ENCODE data around the gene CTNNBIP1. TPM values are rescaled to one million over a fixed set of nuclear protein-coding genes. Genes with fewer than 3 reads are reported as not detected.
A peak's percentile ranks its signal among the peaks of the same experiment; 100 is the strongest.

Gene CTNNBIP1
- total RNA-seq, 1 experiment from 2014 or later: 31.4 TPM

DNA sequence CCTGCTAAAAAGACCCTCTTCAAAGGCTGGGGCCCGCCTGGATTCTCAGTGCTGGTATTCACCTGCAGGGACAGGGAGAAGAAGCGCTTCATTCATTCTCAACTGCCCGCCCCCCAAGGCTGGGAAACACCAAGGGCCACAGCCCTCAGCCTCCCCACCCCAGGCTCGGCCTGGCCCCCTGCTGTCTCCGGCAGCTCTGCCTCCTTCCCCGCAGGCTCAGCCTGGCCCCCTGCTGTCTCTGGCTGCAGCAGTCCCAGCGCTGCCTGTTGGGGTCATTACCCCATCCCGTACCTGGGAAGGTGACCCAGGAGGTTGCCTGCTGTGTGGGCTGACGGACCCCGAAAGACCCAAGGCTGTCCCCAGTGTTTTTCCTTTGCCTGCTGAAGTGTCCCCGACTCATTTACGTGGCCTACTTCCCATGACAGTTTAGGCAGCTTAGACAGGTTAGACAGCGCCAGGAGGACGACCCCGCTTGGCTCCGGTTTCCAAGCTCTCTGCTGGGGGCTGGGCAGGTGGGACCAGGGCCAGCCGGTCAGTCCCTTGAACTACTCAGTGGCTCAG is 63.4 kb downstream of the CTNNBIP1 start:
- intact Hi-C loops (cut with micrococcal nuclease): no loop called here
- no peak for DNase-seq (ENCODE audit: unreplicated experiment)
- BruUV-seq (replicated peaks): no TSS peak
- Mint-ChIP-seq H3K27me3 (ENCODE audit: insufficient read depth, unreplicated experiment) (no peaks in the 10 kb centered on the region), H3K9me3 (ENCODE audit: unreplicated experiment) (no peaks in the 10 kb centered on the region), H3K36me3 (ENCODE audit: insufficient read depth, unreplicated experiment) (no peaks in the 10 kb centered on the region), H3K4me1 (ENCODE audit: insufficient read depth, unreplicated experiment) (peaks cover 10% of the 10 kb centered on the region), H3K4me3 (ENCODE audit: unreplicated experiment) (no peak overlapping the region), H3K27ac (ENCODE audit: low read depth, unreplicated experiment) (no peak overlapping the region)
- CTCF ChIA-PET: interaction anchor here (0.9 kb wide), 1 partner anchor 21 kb away, joined by 3 read pairs; no protein-coding TSS in a partner anchor
- POLR2A ChIA-PET: interaction anchor here (0.7 to 1.1 kb wide), 3 partner anchors 10 to 62 kb away, joined by 3 to 7 read pairs (median 5); no protein-coding TSS in a partner anchor
- TF ChIP-seq, protein P1, sequence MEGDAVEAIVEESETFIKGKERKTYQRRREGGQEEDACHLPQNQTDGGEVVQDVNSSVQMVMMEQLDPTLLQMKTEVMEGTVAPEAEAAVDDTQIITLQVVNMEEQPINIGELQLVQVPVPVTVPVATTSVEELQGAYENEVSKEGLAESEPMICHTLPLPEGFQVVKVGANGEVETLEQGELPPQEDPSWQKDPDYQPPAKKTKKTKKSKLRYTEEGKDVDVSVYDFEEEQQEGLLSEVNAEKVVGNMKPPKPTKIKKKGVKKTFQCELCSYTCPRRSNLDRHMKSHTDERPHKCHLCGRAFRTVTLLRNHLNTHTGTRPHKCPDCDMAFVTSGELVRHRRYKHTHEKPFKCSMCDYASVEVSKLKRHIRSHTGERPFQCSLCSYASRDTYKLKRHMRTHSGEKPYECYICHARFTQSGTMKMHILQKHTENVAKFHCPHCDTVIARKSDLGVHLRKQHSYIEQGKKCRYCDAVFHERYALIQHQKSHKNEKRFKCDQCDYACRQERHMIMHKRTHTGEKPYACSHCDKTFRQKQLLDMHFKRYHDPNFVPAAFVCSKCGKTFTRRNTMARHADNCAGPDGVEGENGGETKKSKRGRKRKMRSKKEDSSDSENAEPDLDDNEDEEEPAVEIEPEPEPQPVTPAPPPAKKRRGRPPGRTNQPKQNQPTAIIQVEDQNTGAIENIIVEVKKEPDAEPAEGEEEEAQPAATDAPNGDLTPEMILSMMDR (IDR thresholded peaks at IDR 0.05; ENCODE audit: unreplicated experiment): no peak

DNA sequence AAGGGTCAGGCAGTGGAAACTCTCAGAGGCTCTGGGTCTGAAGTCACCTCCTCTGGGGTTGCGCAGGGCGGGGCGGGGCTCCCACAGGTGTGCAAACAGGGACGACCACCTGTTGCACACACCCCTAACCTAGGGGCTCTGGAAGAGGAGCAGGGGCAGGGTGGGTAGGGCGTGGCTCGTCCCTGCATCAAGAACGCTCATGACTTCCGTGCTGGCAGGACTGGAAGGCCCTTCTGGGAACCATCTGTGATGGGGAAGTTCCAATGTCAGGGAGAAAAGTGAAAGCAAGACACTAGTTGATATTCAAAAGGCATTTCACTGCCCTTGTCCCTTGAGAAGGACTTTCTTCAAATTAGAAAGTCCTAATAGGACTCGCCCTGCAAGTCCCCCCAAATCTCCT is 64.2 kb downstream of the CTNNBIP1 start:
- H3K27ac Mint-ChIP-seq (ENCODE audit: low read depth, unreplicated experiment): no peak overlapping the region
- H3K4me3 Mint-ChIP-seq (ENCODE audit: unreplicated experiment): no peak overlapping the region
- no peak for DNase-seq (ENCODE audit: unreplicated experiment)
- TF ChIP-seq, protein P1 (IDR thresholded peaks at IDR 0.05; ENCODE audit: unreplicated experiment): no peak
- H3K27me3 Mint-ChIP-seq (ENCODE audit: insufficient read depth, unreplicated experiment): no peaks in the 10 kb centered on the region
- no peaks in the 10 kb centered on the region for H3K36me3 Mint-ChIP-seq (ENCODE audit: insufficient read depth, unreplicated experiment)
- peaks cover 11% of the 10 kb centered on the region for H3K4me1 Mint-ChIP-seq (ENCODE audit: insufficient read depth, unreplicated experiment)
- intact Hi-C loops (cut with micrococcal nuclease): no loop called here
- no TSS peak for BruUV-seq (replicated peaks)
- ChIA-PET POLR2A (no interaction called here), CTCF (interaction anchor here (1.2 kb wide), 1 partner anchor 10 kb away, joined by 4 read pairs; no protein-coding TSS in a partner anchor)
- H3K9me3 Mint-ChIP-seq (ENCODE audit: unreplicated experiment): no peaks in the 10 kb centered on the region

DNA sequence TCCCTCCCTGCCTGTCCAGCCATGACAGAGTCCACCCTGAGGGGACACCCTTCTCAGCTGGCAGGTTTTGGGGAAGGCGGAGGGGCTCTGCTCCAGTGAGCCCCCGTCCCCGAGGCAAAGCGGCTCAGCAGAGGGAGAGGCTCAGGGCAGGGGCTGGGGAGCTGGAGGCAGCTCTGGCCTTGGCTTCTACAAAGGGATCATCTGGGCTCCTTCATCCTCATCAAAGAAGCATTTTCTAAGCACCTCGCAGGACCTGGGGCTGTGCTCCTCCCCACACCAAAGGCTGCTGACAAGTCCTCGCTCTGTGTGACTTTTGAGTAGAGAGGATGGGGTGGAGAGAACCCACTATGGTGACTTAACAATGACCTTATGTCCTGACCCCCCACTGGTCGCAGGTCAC is 65.3 kb downstream of the CTNNBIP1 start:
- no peaks in the 10 kb centered on the region for H3K9me3 Mint-ChIP-seq (ENCODE audit: unreplicated experiment)
- intact Hi-C loops (cut with micrococcal nuclease): no loop called here
- CTCF ChIA-PET: interaction anchor here (0.6 to 1.8 kb wide), 4 partner anchors 8 to 70 kb away, joined by 3 to 7 read pairs (median 4); no protein-coding TSS in a partner anchor
- no peak overlapping the region for H3K27ac Mint-ChIP-seq (ENCODE audit: low read depth, unreplicated experiment)
- TF ChIP-seq, protein P1 (IDR thresholded peaks at IDR 0.05; ENCODE audit: unreplicated experiment): no peak
- POLR2A ChIA-PET: no interaction called here
- no peaks in the 10 kb centered on the region for H3K36me3 Mint-ChIP-seq (ENCODE audit: insufficient read depth, unreplicated experiment)
- H3K27me3 Mint-ChIP-seq (ENCODE audit: insufficient read depth, unreplicated experiment): no peaks in the 10 kb centered on the region
- peaks cover 15% of the 10 kb centered on the region for H3K4me1 Mint-ChIP-seq (ENCODE audit: insufficient read depth, unreplicated experiment)
- no peak for DNase-seq (ENCODE audit: unreplicated experiment)
- BruUV-seq (replicated peaks): no TSS peak
- no peak overlapping the region for H3K4me3 Mint-ChIP-seq (ENCODE audit: unreplicated experiment)

DNA sequence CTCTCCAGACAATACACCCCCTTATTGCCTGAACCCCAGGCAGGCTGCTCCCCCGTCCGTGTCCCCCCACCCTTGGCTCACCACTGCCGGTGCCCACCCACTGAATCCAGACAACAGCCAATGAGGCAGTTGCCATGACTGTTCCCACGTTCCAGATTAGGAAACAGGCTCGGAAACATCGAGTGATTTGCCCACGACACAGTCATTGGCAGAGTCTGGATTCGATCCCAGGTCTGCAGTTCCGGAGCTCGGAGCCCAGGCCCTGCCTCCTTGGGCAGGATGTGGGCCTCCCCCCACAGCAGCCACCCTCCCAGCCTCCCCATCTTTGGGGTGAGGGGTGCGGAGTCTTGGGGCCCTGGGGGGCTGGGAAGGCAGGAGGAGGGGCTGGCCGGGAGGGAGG is 66.0 kb downstream of the CTNNBIP1 start:
- ChIA-PET POLR2A (no interaction called here), CTCF (interaction anchor here (1.0 to 1.8 kb wide), 2 partner anchors 22 to 24 kb away, joined by 3 to 7 read pairs; no protein-coding TSS in a partner anchor)
- no peaks in the 10 kb centered on the region for H3K27me3 Mint-ChIP-seq (ENCODE audit: insufficient read depth, unreplicated experiment)
- H3K4me3 Mint-ChIP-seq (ENCODE audit: unreplicated experiment): no peak overlapping the region
- peaks cover 15% of the 10 kb centered on the region for H3K4me1 Mint-ChIP-seq (ENCODE audit: insufficient read depth, unreplicated experiment)
- peak; percentile 48 for DNase-seq (ENCODE audit: unreplicated experiment)
- no peaks in the 10 kb centered on the region for H3K9me3 Mint-ChIP-seq (ENCODE audit: unreplicated experiment)
- no peak overlapping the region for H3K27ac Mint-ChIP-seq (ENCODE audit: low read depth, unreplicated experiment)
- intact Hi-C loops (cut with micrococcal nuclease): no loop called here
- H3K36me3 Mint-ChIP-seq (ENCODE audit: insufficient read depth, unreplicated experiment): no peaks in the 10 kb centered on the region
- no TSS peak for BruUV-seq (replicated peaks)
- TF ChIP-seq, protein P1 (IDR thresholded peaks at IDR 0.05; ENCODE audit: unreplicated experiment): no peak

Data from MCF 10A (cell line).